HFF-Myc (cell line): ENCODE data around the gene BMP8A.
"Not testable (repeated sequence)": the region's sequence is repeated elsewhere in the genome, so short reads cannot be mapped to it uniquely, and the experiment has no call there.

ENCODE experiments used
- DNase-seq: peaks from one replicate; pipeline ENCODE4 v3.0.0-alpha.2; 2011; ENCODE audit warnings: low read depth; ENCODE audit errors: extremely low read depth
- H3K4me3 ChIP-seq: replicated peaks from 2 replicates; pipeline ENCODE4 v1.5.1; 2011; ENCODE audit warnings: low read depth, mild to moderate bottlenecking, control low read depth, low read length
- TF ChIP-seq, protein P1 (sequence below): IDR thresholded peaks from 2 replicates; pipeline ENCODE4 v1.5.1; 2012; ENCODE audit warnings: mild to moderate bottlenecking, low read depth, low read length, control low read depth; ENCODE audit errors: missing control alignments

The BMP8A gene

DNA sequence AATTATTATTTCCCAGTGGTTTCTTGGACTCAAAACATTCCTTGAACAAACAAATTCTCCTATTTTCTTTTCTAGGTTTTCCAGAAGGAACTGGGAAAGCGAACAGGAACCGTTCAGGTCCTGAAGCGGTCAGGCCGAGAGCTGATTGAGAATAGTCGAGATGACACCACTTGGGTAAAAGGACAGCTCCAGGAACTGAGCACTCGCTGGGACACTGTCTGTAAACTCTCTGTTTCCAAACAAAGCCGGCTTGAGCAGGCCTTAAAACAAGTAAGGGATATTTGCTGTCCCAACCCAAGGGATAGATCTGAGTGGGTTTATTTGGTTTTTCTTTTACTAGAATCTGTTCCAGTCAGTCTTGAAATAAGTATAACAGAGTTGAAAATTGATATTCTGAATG lies 39.4 kb upstream of the BMP8A start:
- H3K4me3 ChIP-seq = no peak overlapping the region
- TF ChIP-seq, protein P1, sequence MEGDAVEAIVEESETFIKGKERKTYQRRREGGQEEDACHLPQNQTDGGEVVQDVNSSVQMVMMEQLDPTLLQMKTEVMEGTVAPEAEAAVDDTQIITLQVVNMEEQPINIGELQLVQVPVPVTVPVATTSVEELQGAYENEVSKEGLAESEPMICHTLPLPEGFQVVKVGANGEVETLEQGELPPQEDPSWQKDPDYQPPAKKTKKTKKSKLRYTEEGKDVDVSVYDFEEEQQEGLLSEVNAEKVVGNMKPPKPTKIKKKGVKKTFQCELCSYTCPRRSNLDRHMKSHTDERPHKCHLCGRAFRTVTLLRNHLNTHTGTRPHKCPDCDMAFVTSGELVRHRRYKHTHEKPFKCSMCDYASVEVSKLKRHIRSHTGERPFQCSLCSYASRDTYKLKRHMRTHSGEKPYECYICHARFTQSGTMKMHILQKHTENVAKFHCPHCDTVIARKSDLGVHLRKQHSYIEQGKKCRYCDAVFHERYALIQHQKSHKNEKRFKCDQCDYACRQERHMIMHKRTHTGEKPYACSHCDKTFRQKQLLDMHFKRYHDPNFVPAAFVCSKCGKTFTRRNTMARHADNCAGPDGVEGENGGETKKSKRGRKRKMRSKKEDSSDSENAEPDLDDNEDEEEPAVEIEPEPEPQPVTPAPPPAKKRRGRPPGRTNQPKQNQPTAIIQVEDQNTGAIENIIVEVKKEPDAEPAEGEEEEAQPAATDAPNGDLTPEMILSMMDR = no peak
- DNase-seq = no peak

DNA sequence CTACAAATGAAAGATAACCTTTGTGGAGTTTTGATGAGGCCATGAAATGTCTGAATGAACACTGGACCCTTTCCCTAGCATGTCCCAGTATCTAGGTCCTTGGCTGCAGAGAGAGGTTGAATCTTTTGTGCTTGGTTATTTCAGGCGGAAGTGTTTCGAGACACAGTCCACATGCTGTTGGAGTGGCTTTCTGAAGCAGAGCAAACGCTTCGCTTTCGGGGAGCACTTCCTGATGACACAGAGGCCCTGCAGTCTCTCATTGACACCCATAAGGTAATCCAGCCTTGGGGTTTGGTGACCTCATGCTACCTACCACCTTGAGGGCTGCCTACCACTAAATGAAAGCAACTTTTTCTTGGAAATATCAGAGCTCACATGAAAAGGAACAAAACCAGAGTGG lies 38.9 kb upstream of the BMP8A start:
- no peak for DNase-seq
- H3K4me3 ChIP-seq = no peak overlapping the region
- TF ChIP-seq, protein P1 = no peak

DNA sequence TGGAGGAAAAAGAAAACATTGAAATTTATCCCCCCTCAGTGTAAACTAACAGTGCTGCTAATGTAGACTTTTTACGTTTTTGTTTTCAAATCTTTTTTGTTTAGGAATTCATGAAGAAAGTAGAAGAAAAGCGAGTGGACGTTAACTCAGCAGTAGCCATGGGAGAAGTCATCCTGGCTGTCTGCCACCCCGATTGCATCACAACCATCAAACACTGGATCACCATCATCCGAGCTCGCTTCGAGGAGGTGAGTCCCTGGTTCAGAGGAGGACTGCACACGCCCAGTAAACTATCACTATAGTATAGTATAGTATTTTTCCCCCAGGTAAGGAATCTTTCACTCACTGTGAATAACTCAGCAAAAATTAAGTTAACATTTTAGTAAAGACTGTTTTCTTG lies 37.8 kb upstream of the BMP8A start:
- TF ChIP-seq, protein P1 = no peak
- H3K4me3 ChIP-seq = no peak overlapping the region
- DNase-seq = no peak

DNA sequence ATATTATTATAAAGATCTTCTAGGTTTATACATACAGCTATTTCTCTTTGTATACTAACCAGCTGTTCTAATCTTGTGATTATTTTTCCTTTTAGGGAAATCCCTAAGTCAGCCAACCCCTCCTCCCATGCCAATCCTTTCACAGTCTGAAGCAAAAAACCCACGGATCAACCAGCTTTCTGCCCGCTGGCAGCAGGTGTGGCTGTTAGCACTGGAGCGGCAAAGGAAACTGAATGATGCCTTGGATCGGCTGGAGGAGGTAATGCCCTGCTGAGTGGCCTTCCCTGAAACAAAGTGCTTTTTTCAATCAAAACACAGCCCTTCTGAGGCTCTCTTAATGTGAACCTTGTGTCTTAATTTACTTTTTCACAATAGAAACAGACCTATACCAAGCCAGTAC lies 32.4 kb upstream of the BMP8A start:
- TF ChIP-seq, protein P1 = no peak
- DNase-seq = no peak

DNA sequence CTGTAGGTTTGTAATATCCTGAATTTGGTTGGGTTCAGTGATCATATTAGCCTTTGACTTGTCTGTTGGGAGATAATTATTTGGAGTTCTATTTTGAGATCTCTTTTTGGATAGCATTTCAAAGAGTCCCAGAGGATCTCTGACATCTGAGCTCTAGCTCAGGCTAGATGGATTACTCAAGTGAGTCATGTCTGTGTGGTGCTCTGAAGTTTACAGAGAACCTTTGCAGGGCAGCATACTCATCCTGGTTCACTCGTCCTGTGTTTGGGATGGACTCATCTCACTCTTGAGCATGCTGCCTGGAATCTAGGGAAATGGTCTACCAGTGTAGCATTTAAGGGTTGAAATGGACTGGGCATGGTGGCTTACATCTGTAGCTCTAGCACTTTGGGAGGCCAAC lies 29.4 kb upstream of the BMP8A start:
- TF ChIP-seq, protein P1 = no peak
- no peak for DNase-seq
- H3K4me3 ChIP-seq = no peak overlapping the region

More for the DNA sequence above, 32.4 kb upstream of the BMP8A start:
- no peak overlapping the region for H3K4me3 ChIP-seq

DNA sequence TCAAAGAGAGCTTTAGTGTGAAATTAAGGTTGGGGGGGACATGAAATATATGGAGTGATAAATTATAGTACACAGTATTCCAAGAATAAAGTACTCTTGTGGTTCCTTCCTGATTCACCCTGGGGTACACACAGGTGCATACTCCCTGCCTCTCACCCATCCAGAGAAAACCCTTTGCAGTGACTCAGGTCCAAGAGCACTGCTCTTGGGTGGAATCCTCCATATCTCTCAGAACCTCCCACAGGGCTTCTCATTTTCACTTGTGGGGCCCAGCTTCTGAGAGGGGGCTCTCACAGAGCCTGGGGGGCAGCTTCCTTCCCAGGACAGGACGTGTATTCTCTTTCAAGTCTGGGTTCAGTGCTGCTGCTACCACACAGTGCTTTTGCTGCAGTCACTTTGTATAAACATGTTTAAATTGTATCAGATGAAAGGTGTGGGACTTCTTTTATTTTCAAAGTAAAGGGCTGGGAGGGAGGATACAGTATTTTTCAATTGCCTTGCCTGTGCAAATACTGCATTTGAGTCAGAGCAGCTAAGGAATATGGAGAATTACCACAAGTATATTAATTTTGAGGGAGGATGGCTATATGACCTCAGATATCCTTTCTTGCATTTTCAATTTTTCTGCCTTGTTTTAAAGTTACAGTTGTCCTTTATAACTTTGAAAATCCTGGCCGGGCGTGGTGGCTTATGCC lies 24.9 kb upstream of the BMP8A start:
- DNase-seq = no peak
- H3K4me3 ChIP-seq = no peak overlapping the region
- TF ChIP-seq, protein P1 = no peak

DNA sequence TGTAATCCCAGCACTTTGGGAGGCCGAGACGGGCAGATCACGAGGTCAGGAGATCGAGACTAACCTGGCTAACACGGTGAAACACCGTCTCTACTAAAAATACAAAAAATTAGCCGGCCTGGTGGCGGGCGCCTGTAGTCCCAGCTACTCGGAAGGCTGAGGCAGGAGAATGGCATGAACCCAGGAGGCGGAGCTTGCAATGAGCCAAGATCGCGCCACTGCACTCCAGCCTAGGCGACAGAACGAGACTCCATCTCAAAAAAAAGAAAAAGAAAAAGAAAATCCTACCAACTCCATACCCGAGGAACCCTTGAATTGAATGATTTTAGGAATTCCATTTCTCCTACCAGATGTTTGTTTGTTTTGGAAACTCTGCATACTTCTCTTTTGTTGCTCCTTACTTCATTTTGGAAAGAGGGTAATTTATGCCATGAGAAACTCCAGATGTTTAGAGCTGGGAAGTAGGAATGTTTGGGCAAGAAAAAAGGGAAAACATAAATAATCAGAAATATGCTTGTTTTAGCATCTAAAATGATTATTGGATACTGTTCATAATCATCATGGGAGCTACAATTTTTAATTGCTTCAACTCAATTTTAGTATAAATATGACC lies 24.2 kb upstream of the BMP8A start:
- not testable (repeated sequence) for DNase-seq, H3K4me3 ChIP-seq
